Measurements from ENCODE around the gene LARGE1.

The LARGE1 gene

DNA sequence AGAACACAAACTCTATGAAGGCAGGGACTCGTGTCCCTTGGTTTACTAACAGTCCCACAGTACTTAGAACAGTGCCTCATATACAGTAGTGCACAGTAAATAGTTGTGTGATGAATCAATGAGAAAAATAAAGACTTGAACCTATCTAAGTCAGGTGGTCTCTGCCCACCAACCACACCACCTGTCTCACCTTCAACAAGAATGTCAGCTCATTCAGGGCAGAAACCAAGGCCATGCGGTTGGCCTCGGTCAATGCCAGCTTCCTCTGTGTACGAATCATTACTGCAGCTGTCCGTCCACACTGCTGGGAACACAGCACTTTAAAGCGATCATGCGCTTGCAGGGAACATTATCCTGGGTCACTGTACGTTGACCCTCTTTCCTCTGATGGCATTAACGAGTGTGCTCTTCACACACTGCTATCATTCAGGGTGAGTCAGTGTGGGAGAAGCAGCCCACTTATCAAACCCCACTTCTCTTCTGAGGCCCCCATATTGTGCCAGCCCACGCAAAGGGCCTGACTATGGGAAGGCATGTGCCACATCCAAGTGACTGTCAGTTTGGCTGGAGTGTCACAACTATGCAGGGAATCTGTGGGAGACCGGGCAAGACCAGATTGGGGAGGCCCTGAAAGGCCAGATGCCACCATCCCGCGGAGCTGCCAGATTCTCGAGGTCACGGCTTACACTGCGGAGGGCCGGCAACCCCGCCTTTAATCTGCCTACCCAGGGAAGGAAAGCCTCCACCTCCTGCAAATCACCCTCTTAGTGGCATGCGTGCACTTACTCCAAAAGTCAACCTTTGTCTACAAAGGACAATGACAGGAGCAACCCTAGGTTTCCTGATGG lies 36.1 kb downstream of the LARGE1 start:
- no peaks in the 10 kb centered on the region for H3K4me1 ChIP-seq (ENCODE audit: insufficient read depth, low read length, poor library complexity, severe bottlenecking)
- H3K9ac ChIP-seq (ENCODE audit: low read depth, low read length, poor library complexity, severe bottlenecking), result no peak overlapping the region
- TF ChIP-seq, protein P1, sequence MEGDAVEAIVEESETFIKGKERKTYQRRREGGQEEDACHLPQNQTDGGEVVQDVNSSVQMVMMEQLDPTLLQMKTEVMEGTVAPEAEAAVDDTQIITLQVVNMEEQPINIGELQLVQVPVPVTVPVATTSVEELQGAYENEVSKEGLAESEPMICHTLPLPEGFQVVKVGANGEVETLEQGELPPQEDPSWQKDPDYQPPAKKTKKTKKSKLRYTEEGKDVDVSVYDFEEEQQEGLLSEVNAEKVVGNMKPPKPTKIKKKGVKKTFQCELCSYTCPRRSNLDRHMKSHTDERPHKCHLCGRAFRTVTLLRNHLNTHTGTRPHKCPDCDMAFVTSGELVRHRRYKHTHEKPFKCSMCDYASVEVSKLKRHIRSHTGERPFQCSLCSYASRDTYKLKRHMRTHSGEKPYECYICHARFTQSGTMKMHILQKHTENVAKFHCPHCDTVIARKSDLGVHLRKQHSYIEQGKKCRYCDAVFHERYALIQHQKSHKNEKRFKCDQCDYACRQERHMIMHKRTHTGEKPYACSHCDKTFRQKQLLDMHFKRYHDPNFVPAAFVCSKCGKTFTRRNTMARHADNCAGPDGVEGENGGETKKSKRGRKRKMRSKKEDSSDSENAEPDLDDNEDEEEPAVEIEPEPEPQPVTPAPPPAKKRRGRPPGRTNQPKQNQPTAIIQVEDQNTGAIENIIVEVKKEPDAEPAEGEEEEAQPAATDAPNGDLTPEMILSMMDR (conservative IDR thresholded peaks at IDR 0.05; ENCODE audit: low read length), result no peak
- no peak for TF ChIP-seq EZH2phosphoT487 (IDR thresholded peaks at IDR 0.05; ENCODE audit: borderline replicate concordance)
- H3K4me3 ChIP-seq (ENCODE audit: low read length, poor library complexity, severe bottlenecking), result no peak overlapping the region
- H3K4me2 ChIP-seq (ENCODE audit: low read depth, low read length, poor library complexity, severe bottlenecking), result no peak overlapping the region
- no peaks in the 10 kb centered on the region for H3K79me2 ChIP-seq (ENCODE audit: insufficient read depth, low read length)
- no peaks in the 10 kb centered on the region for H3K36me3 ChIP-seq (ENCODE audit: insufficient read depth, low read length)
- no peaks in the 10 kb centered on the region for H3K27me3 ChIP-seq (ENCODE audit: insufficient read depth, low read length, poor library complexity, severe bottlenecking)
- no peaks in the 10 kb centered on the region for H3K9me2 ChIP-seq (replicated peaks; ENCODE audit: low read depth, low read length)
- peaks cover 10% of the 10 kb centered on the region; the same call in 1 of the 2 replicates for H3K9me3 ChIP-seq (ENCODE audit: insufficient read depth, low read depth, low read length)
- H3F3A ChIP-seq (ENCODE audit: low read depth), result no peaks in the 10 kb centered on the region
- no peak overlapping the region for H2AFZ ChIP-seq (ENCODE audit: low read length)
- H4K20me1 ChIP-seq (ENCODE audit: insufficient read depth, low read length, poor library complexity, severe bottlenecking), result no peaks in the 10 kb centered on the region

DNA sequence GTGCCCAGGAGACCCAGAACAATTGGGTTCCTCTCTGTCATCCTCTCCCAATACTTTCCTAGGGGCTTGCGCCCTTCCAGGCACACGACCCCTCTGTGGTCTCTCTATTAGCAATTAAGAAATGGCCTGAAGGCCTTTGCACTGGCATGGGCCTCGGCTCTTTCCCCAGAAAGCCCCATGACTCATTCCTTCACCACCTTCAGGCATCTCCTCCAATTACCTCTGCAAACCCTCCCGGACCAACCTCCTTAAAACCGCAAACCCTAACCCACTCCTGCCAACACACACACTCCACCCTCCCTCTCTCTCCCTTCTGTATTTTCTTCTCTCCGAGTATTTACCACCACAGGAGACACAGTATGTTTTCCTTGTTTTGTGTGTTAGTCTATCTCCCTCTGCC lies 36.7 kb downstream of the LARGE1 start:
- Histone ChIP-seq H3K9me2 (replicated peaks; ENCODE audit: low read depth, low read length) (no peaks in the 10 kb centered on the region), H3K27me3 (ENCODE audit: insufficient read depth, low read length, poor library complexity, severe bottlenecking) (no peaks in the 10 kb centered on the region), H4K20me1 (ENCODE audit: insufficient read depth, low read length, poor library complexity, severe bottlenecking) (no peaks in the 10 kb centered on the region), H3K4me2 (ENCODE audit: low read depth, low read length, poor library complexity, severe bottlenecking) (no peak overlapping the region), H3K79me2 (ENCODE audit: insufficient read depth, low read length) (no peaks in the 10 kb centered on the region), H3F3A (ENCODE audit: low read depth) (no peaks in the 10 kb centered on the region), H3K36me3 (ENCODE audit: insufficient read depth, low read length) (no peaks in the 10 kb centered on the region), H3K9me3 (ENCODE audit: insufficient read depth, low read depth, low read length) (peaks cover 10% of the 10 kb centered on the region; the same call in 1 of the 2 replicates), H3K9ac (ENCODE audit: low read depth, low read length, poor library complexity, severe bottlenecking) (no peak overlapping the region), H3K4me1 (ENCODE audit: insufficient read depth, low read length, poor library complexity, severe bottlenecking) (no peaks in the 10 kb centered on the region), H3K4me3 (ENCODE audit: low read length, poor library complexity, severe bottlenecking) (no peak overlapping the region), H2AFZ (ENCODE audit: low read length) (no peak overlapping the region)
- TF ChIP-seq, protein P1 (conservative IDR thresholded peaks at IDR 0.05; ENCODE audit: low read length), result no peak
- no peak for TF ChIP-seq EZH2phosphoT487 (IDR thresholded peaks at IDR 0.05; ENCODE audit: borderline replicate concordance)

DNA sequence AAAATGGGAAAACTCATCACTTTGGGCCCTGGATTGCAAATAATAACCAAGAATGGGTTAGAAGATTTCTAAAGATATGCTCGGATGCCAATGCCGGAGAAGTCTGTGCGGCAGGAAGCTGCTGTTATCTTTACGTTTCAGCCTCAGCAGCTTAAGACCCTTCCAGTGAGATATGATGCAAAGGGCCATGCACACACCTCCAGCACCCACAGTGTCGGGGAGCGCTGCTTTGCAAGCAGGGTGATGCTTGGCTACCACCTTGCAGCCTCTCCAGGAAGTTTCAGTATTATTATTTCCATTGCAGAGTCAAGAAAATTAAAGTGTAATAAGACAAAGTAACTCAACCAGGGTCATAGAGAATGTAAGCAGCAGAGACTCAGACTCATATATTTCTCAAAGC lies 37.3 kb downstream of the LARGE1 start:
- Histone ChIP-seq H3K9ac (ENCODE audit: low read depth, low read length, poor library complexity, severe bottlenecking) (no peak overlapping the region), H3K4me3 (ENCODE audit: low read length, poor library complexity, severe bottlenecking) (no peak overlapping the region), H3K4me2 (ENCODE audit: low read depth, low read length, poor library complexity, severe bottlenecking) (no peak overlapping the region), H2AFZ (ENCODE audit: low read length) (no peak overlapping the region), H3K9me2 (replicated peaks; ENCODE audit: low read depth, low read length) (no peaks in the 10 kb centered on the region), H4K20me1 (ENCODE audit: insufficient read depth, low read length, poor library complexity, severe bottlenecking) (no peaks in the 10 kb centered on the region), H3K9me3 (ENCODE audit: insufficient read depth, low read depth, low read length) (peaks cover 10% of the 10 kb centered on the region; the same call in 1 of the 2 replicates), H3K79me2 (ENCODE audit: insufficient read depth, low read length) (no peaks in the 10 kb centered on the region), H3K4me1 (ENCODE audit: insufficient read depth, low read length, poor library complexity, severe bottlenecking) (no peaks in the 10 kb centered on the region), H3K36me3 (ENCODE audit: insufficient read depth, low read length) (no peaks in the 10 kb centered on the region), H3K27me3 (ENCODE audit: insufficient read depth, low read length, poor library complexity, severe bottlenecking) (no peaks in the 10 kb centered on the region), H3F3A (ENCODE audit: low read depth) (no peaks in the 10 kb centered on the region)
- TF ChIP-seq, protein P1 (conservative IDR thresholded peaks at IDR 0.05; ENCODE audit: low read length), result no peak
- no peak for TF ChIP-seq EZH2phosphoT487 (IDR thresholded peaks at IDR 0.05; ENCODE audit: borderline replicate concordance)
